Measurements from ENCODE around the gene ZNF143.
"Not testable (repeated sequence)": the region's sequence is repeated elsewhere in the genome, so short reads cannot be mapped to it uniquely, and the experiment has no call there.

Gene ZNF143

DNA sequence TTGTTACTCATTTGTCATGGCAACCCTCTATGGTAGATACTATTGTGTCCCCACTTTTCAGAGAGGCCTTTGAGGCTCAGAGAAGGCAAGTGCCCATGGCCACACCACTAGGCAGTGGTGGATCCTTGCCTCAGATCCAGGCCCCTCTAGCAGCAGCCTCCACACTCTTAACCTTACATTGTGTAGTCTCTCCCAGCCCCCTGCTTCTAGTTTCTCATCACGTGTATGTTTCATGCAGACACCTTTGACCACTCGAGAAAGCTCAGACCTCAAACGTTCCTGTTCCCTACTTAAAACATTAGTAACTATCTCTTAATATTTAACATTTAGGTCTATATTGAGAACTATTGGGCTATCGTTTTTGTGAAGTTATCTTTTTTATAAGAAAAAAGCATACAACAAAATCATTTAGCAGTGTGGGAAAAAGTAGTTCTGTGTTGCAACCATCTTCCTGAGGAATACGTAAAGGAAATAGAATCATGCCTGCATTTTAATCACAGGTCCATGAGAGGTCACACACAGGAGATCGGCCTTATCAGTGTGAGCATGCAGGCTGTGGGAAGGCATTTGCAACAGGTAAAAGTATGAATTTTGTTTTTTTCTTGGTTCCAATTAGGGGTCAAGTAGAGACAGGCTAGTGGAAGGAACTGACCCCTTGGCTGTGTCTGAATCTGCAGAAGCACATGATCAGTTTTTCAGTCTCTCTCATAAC, 35.1 kb downstream of the ZNF143 start:
- Histone ChIP-seq H3K27me3 (ENCODE audit: control insufficient read depth in 5 of 5, insufficient read depth in 4 of 5, low read length in 5 of 5) (no peaks in the 10 kb centered on the region), H3K9ac (ENCODE audit: low read length in 5 of 5) (no peak overlapping the region), H3K9me3 (ENCODE audit: control insufficient read depth in 5 of 5, low read length in 5 of 5) (no peaks in the 10 kb centered on the region), H3K4me3 (ENCODE audit: low read depth in 1 of 5, low read length in 5 of 5) (no peak overlapping the region), H3K36me3 (ENCODE audit: control insufficient read depth in 5 of 5, insufficient read depth in 5 of 5, low read length in 5 of 5) (peaks cover 42 to 89% (median 59%) of the 10 kb centered on the region in 5 donors), H3K4me1 (ENCODE audit: control insufficient read depth in 5 of 5, insufficient read depth in 5 of 5, low read length in 5 of 5) (no peaks in the 10 kb centered on the region), H3K27ac (ENCODE audit: low read depth, low read length) (no peak overlapping the region)

DNA sequence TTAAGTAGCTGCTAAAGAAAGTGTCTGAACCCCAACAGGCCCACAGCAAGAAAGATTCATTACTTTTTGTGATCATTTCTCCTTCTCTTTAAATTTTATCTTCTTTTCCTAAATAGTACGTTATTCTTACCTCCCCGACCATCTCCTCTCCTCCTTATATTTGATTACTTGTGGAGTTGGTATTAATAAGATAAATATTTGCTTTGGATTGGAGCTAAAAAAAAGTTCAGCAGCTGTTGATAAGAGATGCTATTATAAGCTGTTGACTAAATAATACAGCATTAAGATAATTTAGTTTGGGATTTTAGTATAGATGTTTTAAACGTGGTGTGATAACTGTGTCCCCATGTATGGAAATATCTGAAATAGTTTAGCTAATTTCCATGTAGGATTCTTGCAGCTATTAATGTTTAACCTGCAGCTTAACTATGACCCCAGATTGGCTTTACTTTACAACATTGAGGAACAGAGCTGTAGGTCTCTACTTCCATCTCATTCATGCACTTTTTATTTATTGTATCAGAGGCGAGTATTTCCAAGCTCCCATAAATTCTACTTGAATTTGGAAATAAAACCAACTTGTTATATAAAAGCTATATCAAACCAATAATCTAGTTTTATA, 37.8 kb downstream of the ZNF143 start:
- Histone ChIP-seq H3K36me3 (ENCODE audit: control insufficient read depth in 5 of 5, insufficient read depth in 5 of 5, low read length in 5 of 5) (peaks cover 50 to 87% (median 65%) of the 10 kb centered on the region in 5 donors), H3K4me1 (ENCODE audit: control insufficient read depth in 5 of 5, insufficient read depth in 5 of 5, low read length in 5 of 5) (no peaks in the 10 kb centered on the region), H3K27me3 (ENCODE audit: control insufficient read depth in 5 of 5, insufficient read depth in 4 of 5, low read length in 5 of 5) (no peaks in the 10 kb centered on the region), H3K27ac (ENCODE audit: low read depth, low read length) (no peak overlapping the region), H3K9ac (ENCODE audit: low read length in 5 of 5) (no peak overlapping the region), H3K4me3 (ENCODE audit: low read depth in 1 of 5, low read length in 5 of 5) (no peak overlapping the region), H3K9me3 (ENCODE audit: control insufficient read depth in 5 of 5, low read length in 5 of 5) (no peaks in the 10 kb centered on the region)

DNA sequence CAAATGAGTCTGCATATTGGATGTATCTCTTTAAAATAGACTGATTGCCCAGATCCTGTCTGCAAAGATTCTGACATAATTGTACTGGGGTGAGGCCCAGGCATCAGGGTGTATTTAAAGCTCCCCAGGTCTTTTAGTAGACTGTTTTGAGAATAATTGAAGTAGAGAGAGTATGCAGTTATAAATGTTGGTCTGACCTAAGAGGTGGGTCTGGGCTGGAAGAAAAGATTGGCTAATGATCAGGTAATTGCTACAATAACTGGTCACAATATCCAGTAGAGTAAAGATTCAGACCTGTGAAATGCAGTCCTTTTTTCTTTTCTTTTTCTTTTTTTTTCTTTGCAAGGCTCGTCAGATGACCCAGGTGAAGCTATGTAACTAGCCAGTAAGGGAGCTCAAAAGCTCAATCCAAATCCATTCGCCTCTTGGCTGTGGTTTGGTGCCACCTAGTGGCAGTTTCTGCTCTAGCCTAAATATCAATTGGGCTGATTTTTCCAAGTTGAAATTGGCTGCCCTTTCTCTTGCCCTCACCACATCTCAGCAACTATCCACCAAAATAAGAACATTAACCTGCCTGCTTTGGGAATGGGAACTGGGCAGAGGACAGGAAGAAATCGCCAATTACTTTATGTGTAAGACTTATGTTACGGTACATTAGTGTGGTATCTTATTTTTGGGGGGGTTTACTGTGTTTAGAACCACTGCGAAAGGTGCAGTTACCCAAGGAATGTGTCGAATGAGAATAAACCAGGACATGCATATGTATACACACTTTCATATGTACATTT, 45.9 kb downstream of the ZNF143 start:
- Histone ChIP-seq H3K27me3 (ENCODE audit: control insufficient read depth in 5 of 5, insufficient read depth in 4 of 5, low read length in 5 of 5) (no peaks in the 10 kb centered on the region), H3K4me1 (ENCODE audit: control insufficient read depth in 5 of 5, insufficient read depth in 5 of 5, low read length in 5 of 5) (peaks cover 0 to 7% (median 3%) of the 10 kb centered on the region in 5 donors), H3K4me3 (ENCODE audit: low read depth in 1 of 5, low read length in 5 of 5) (no peak overlapping the region), H3K27ac (ENCODE audit: low read depth, low read length) (no peak overlapping the region), H3K9me3 (ENCODE audit: control insufficient read depth in 5 of 5, low read length in 5 of 5) (no peaks in the 10 kb centered on the region), H3K36me3 (ENCODE audit: control insufficient read depth in 5 of 5, insufficient read depth in 5 of 5, low read length in 5 of 5) (peaks cover 13 to 41% (median 19%) of the 10 kb centered on the region in 5 donors), H3K9ac (ENCODE audit: low read length in 5 of 5) (no peak overlapping the region)

DNA sequence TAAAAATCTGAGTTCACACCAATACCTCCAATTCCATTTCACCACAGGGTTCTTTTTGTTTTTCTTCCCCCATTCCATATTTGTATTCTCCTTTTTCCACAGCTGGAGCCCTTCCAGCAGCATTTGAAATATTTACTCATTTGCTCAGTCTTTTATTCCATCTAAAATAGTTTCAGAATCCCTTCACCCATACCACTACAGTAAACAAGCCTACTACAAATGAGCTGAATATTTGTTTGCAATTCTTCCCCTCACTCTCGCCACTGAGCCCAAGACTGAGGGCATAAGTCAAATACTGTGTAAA, 46.4 kb downstream of the ZNF143 start:
- Histone ChIP-seq H3K27me3 (ENCODE audit: control insufficient read depth in 5 of 5, insufficient read depth in 4 of 5, low read length in 5 of 5) (no peaks in the 10 kb centered on the region), H3K4me3 (ENCODE audit: low read depth in 1 of 5, low read length in 5 of 5) (no peak overlapping the region), H3K4me1 (ENCODE audit: control insufficient read depth in 5 of 5, insufficient read depth in 5 of 5, low read length in 5 of 5) (peaks cover 0 to 7% (median 3%) of the 10 kb centered on the region in 5 donors), H3K36me3 (ENCODE audit: control insufficient read depth in 5 of 5, insufficient read depth in 5 of 5, low read length in 5 of 5) (peaks cover 15 to 41% (median 19%) of the 10 kb centered on the region in 5 donors), H3K9me3 (ENCODE audit: control insufficient read depth in 5 of 5, low read length in 5 of 5) (no peaks in the 10 kb centered on the region), H3K27ac (ENCODE audit: low read depth, low read length) (no peak overlapping the region), H3K9ac (ENCODE audit: low read length in 5 of 5) (no peak overlapping the region)

DNA sequence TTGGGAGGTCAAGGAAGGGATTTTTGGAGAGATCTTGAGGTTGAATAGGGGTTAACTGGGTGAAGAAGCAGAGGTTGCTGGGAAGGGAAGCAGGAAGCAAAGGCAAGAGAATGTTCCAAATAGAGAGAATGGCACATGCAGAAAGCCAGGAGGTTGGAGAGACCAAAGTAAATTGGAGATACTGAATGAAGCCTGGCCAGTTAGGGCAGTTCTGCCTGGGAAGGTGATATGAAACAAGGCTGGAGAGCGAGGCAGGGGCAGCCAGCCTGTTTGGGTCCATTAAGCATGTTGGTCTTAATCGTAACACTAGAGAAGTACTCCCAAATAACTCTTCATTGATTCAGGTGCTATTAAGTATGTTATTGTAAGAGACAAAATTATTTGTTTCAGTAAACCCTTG, 48.2 kb downstream of the ZNF143 start:
- peaks cover 0 to 7% (median 3%) of the 10 kb centered on the region in 5 donors for H3K4me1 ChIP-seq (ENCODE audit: control insufficient read depth in 5 of 5, insufficient read depth in 5 of 5, low read length in 5 of 5)
- H3K36me3 ChIP-seq (ENCODE audit: control insufficient read depth in 5 of 5, insufficient read depth in 5 of 5, low read length in 5 of 5) = peaks cover 24 to 51% (median 35%) of the 10 kb centered on the region in 5 donors
- H3K9me3 ChIP-seq (ENCODE audit: control insufficient read depth in 5 of 5, low read length in 5 of 5) = no peaks in the 10 kb centered on the region
- H3K27ac ChIP-seq (ENCODE audit: low read depth, low read length) = no peak overlapping the region
- no peak overlapping the region for H3K4me3 ChIP-seq (ENCODE audit: low read depth in 1 of 5, low read length in 5 of 5)
- H3K27me3 ChIP-seq (ENCODE audit: control insufficient read depth in 5 of 5, insufficient read depth in 4 of 5, low read length in 5 of 5) = no peaks in the 10 kb centered on the region
- H3K9ac ChIP-seq (ENCODE audit: low read length in 5 of 5) = no peak overlapping the region

DNA sequence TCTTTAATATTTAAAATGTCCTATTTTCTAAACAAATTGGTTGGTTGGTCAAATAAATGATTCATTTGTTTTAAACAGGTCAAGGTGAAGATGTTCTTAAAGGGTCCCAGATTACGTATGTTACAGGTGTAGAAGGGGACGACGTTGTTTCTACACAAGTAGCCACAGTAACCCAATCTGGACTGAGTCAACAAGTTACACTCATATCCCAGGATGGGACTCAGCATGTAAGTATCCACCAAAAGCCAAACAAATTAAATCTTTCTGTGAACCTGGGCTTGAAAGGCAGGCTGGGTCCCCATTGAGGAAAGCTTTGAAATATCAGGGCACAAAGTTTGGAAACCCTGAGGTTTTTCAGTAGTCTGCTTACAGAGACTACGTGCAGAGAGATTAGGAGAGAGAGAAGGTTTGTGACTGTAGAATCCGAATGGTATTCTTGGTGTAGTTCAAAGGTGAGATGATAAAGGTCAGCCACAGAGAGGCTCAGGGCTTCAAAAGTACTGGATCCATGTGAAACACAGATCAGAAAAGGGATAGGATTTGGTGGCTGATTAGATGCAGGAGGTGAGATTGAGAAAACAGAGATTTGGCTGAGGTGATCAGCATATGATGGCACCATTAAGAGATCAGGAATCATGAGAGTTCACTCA, 51.7 kb downstream of the ZNF143 start:
- Histone ChIP-seq H3K9ac (ENCODE audit: low read length in 5 of 5) (no peak overlapping the region), H3K4me1 (ENCODE audit: control insufficient read depth in 5 of 5, insufficient read depth in 5 of 5, low read length in 5 of 5) (no peaks in the 10 kb centered on the region), H3K27me3 (ENCODE audit: control insufficient read depth in 5 of 5, insufficient read depth in 4 of 5, low read length in 5 of 5) (no peaks in the 10 kb centered on the region), H3K36me3 (ENCODE audit: control insufficient read depth in 5 of 5, insufficient read depth in 5 of 5, low read length in 5 of 5) (peaks cover 39 to 68% (median 53%) of the 10 kb centered on the region in 5 donors), H3K9me3 (ENCODE audit: control insufficient read depth in 5 of 5, low read length in 5 of 5) (no peaks in the 10 kb centered on the region), H3K4me3 (ENCODE audit: low read depth in 1 of 5, low read length in 5 of 5) (no peak overlapping the region), H3K27ac (ENCODE audit: low read depth, low read length) (no peak overlapping the region)

DNA sequence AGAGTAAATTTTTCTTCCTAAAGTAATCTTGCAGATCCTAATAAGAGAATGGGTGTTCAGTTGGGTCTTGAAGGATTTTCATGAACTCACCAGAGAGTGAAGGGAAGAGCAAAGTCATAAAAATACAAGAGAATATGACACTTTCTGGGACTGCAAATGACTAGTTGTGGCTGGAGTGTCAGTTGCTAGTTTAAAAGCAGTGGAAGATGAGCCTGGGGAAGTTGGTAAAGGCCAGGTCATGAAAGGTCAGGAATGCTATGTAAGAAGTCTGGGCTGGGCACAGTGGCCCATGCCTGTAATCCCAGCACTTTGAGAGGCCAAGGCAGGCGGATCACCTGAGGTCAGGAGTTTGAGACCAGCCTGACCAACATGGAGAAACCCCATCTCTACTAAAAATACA, 53.8 kb downstream of the ZNF143 start:
- peaks cover 42 to 66% (median 44%) of the 10 kb centered on the region in 5 donors for H3K36me3 ChIP-seq (ENCODE audit: control insufficient read depth in 5 of 5, insufficient read depth in 5 of 5, low read length in 5 of 5)
- H3K9ac ChIP-seq (ENCODE audit: low read length in 5 of 5); H3K27ac ChIP-seq (ENCODE audit: low read depth, low read length); H3K4me1 ChIP-seq (ENCODE audit: control insufficient read depth in 5 of 5, insufficient read depth in 5 of 5, low read length in 5 of 5); H3K9me3 ChIP-seq (ENCODE audit: control insufficient read depth in 5 of 5, low read length in 5 of 5); H3K27me3 ChIP-seq (ENCODE audit: control insufficient read depth in 5 of 5, insufficient read depth in 4 of 5, low read length in 5 of 5); H3K4me3 ChIP-seq (ENCODE audit: low read depth in 1 of 5, low read length in 5 of 5): not testable (repeated sequence)

DNA sequence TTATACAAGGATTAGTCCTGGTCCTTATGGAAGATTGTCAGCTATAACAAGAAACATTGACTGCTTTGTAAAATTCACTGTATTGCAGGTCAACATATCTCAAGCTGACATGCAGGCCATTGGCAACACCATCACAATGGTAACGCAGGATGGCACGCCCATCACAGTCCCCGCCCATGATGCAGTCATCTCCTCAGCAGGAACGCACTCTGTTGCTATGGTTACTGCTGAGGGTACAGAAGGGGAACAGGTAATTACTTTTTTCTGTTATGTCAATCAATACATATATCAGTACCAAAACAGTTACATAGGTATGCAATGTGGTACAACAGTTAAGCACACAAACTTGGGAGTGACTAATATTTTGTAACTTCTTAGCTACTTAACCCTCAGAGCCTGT, 55.3 kb downstream of the ZNF143 start:
- Histone ChIP-seq H3K27ac (ENCODE audit: low read depth, low read length) (no peak overlapping the region), H3K4me1 (ENCODE audit: control insufficient read depth in 5 of 5, insufficient read depth in 5 of 5, low read length in 5 of 5) (no peaks in the 10 kb centered on the region), H3K36me3 (ENCODE audit: control insufficient read depth in 5 of 5, insufficient read depth in 5 of 5, low read length in 5 of 5) (peaks cover 39 to 62% (median 42%) of the 10 kb centered on the region in 5 donors), H3K9ac (ENCODE audit: low read length in 5 of 5) (no peak overlapping the region), H3K9me3 (ENCODE audit: control insufficient read depth in 5 of 5, low read length in 5 of 5) (no peaks in the 10 kb centered on the region), H3K4me3 (ENCODE audit: low read depth in 1 of 5, low read length in 5 of 5) (no peak overlapping the region), H3K27me3 (ENCODE audit: control insufficient read depth in 5 of 5, insufficient read depth in 4 of 5, low read length in 5 of 5) (no peaks in the 10 kb centered on the region)

DNA sequence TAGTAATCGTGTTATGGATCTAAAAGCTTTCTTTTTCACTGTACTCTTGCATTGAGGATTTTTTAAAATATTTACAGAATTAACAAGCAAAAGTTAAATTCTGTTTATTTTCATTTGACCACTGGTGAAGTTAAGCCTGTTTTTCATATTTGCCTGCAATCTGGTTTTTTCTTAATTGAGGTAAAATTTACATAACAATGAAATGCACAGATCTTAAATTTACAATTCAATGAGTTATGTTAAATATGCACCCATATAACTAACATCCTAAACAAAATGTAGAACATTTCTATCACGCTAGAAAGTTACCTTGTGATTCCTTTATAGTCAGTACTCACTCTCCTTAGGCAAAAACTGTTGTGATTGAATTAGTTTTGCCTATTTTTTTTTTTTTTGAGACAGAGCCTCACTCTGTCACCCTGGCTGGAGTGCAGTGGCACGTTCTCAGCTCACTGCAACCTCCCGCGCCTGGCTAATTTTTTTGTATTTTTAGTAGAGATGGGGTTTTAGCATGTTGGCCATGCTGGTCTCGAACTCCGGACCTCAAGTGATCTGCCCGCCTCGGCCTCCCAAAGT, 58.1 kb downstream of the ZNF143 start:
- no peaks in the 10 kb centered on the region for H3K27me3 ChIP-seq (ENCODE audit: control insufficient read depth in 5 of 5, insufficient read depth in 4 of 5, low read length in 5 of 5)
- no peaks in the 10 kb centered on the region for H3K9me3 ChIP-seq (ENCODE audit: control insufficient read depth in 5 of 5, low read length in 5 of 5)
- H3K9ac ChIP-seq (ENCODE audit: low read length in 5 of 5) = no peak overlapping the region
- H3K4me1 ChIP-seq (ENCODE audit: control insufficient read depth in 5 of 5, insufficient read depth in 5 of 5, low read length in 5 of 5) = no peaks in the 10 kb centered on the region
- no peak overlapping the region for H3K27ac ChIP-seq (ENCODE audit: low read depth, low read length)
- no peak overlapping the region for H3K4me3 ChIP-seq (ENCODE audit: low read depth in 1 of 5, low read length in 5 of 5)
- H3K36me3 ChIP-seq (ENCODE audit: control insufficient read depth in 5 of 5, insufficient read depth in 5 of 5, low read length in 5 of 5) = peaks cover 24 to 44% (median 28%) of the 10 kb centered on the region in 5 donors

All from subcutaneous abdominal adipose tissue (tissue), 5 donors.